WTC11 (cell line): ENCODE results near the gene TOM1L2. TPM values are rescaled to one million over a fixed set of nuclear protein-coding genes. Genes with fewer than 3 reads are reported as not detected.

Source experiments
- ATAC-seq: fragments of 200-7000 bp; cut with Tn5 transposase; 2 replicates; pipeline ENCODE4 v1.10.0; 2021; ENCODE audit warnings: mild to moderate bottlenecking, moderate library complexity
- CTCF ChIA-PET: fragments of 300-600 bp; sonication (Branson Sonifier 250); formaldehyde crosslinking; loops from one replicate; lab custom pipeline; 2021; ENCODE audit warnings: antibody characterized with exemption; lab: Charles Lee
- POLR2A ChIA-PET: fragments of 350-600 bp; sonication (Branson Sonifier 250); formaldehyde crosslinking; loops from one replicate; lab custom pipeline; 2021; ENCODE audit warnings: antibody characterized with exemption; lab: Charles Lee
- DNase-seq: peaks from one replicate; pipeline ENCODE4 v3.0.0; 2021; ENCODE audit warnings: low spot score
- H3K27ac Mint-ChIP-seq: 2 replicates; pipeline ENCODE4 v1.8.0; 2021; ENCODE audit warnings: mixed read lengths
- H3K27me3 Mint-ChIP-seq: 2 replicates; pipeline ENCODE4 v1.8.0; 2021; ENCODE audit warnings: low read depth, mild to moderate bottlenecking, moderate library complexity, mixed read lengths
- H3K36me3 Mint-ChIP-seq: 2 replicates; pipeline ENCODE4 v1.8.0; 2021; ENCODE audit warnings: mixed read lengths
- H3K4me1 Mint-ChIP-seq: 2 replicates; pipeline ENCODE4 v1.8.0; 2022; ENCODE audit warnings: mixed read lengths
- H3K4me3 Mint-ChIP-seq: 2 replicates; pipeline ENCODE4 v1.8.0; 2021; ENCODE audit warnings: mild to moderate bottlenecking, moderate library complexity, mixed read lengths
- H3K9me3 Mint-ChIP-seq: 2 replicates; pipeline ENCODE4 v1.8.0; 2021; ENCODE audit warnings: mixed read lengths
- ATF1 ChIP-seq: sonication (generic); formaldehyde crosslinking; IDR thresholded peaks from 2 replicates; pipeline ENCODE4 v1.8.1; 2023; ENCODE audit warnings: mild to moderate bottlenecking, moderate library complexity, missing genetic modification reagents
- CTCF ChIP-seq: fragments of 200-600 bp; IDR thresholded peaks from 2 replicates; pipeline ENCODE4 v1.8.0; 2022; ENCODE audit warnings: antibody characterized with exemption
- FOXJ3 ChIP-seq: sonication (generic); formaldehyde crosslinking; IDR thresholded peaks from 2 replicates; pipeline ENCODE4 v1.9.0; 2021; ENCODE audit warnings: missing genetic modification reagents, mild to moderate bottlenecking, borderline replicate concordance
- GRHL2 ChIP-seq: fragments of 250-450 bp; sonication (Bioruptor Pico); IDR thresholded peaks from 2 replicates; pipeline ENCODE4 v1.8.0; 2022; ENCODE audit warnings: mild to moderate bottlenecking, moderate library complexity; ENCODE audit not compliant: insufficient replicate concordance, severe bottlenecking
- OVOL2 ChIP-seq: fragments of 250-450 bp; sonication (Bioruptor Pico); IDR thresholded peaks from 2 replicates; pipeline ENCODE4 v1.9.0; 2021; ENCODE audit warnings: mild to moderate bottlenecking, borderline replicate concordance
- RORB ChIP-seq: fragments of 250-450 bp; sonication (Bioruptor Pico); IDR thresholded peaks from 2 replicates; pipeline ENCODE4 v1.9.0; 2021; ENCODE audit warnings: mild to moderate bottlenecking
- TEAD1 ChIP-seq: sonication (generic); formaldehyde crosslinking; IDR thresholded peaks from 2 replicates; pipeline ENCODE4 v1.8.0; 2022; ENCODE audit warnings: mild to moderate bottlenecking, missing genetic modification reagents
- ZNF232 ChIP-seq: sonication (generic); formaldehyde crosslinking; IDR thresholded peaks from 2 replicates; pipeline ENCODE4 v1.8.0; 2022; ENCODE audit warnings: mild to moderate bottlenecking, missing genetic modification reagents
- ZNF281 ChIP-seq: sonication (generic); formaldehyde crosslinking; IDR thresholded peaks from 2 replicates; pipeline ENCODE4 v1.8.0; 2023; ENCODE audit warnings: mild to moderate bottlenecking, missing genetic modification reagents
- total RNA-seq: library from RNA; stranded (reverse); gene quantifications from 3 replicates; pipeline ENCODE4 v1.2.3, GENCODE V29; 2021
- TF ChIP-seq, protein P1 (sequence below): sonication (generic); formaldehyde crosslinking; IDR thresholded peaks from 2 replicates; pipeline ENCODE4 v1.8.0; 2022; ENCODE audit warnings: mild to moderate bottlenecking, missing genetic modification reagents
- TF ChIP-seq, protein P2 (sequence below): sonication (generic); formaldehyde crosslinking; IDR thresholded peaks from 2 replicates; pipeline ENCODE4 v1.8.1; 2023; ENCODE audit warnings: mild to moderate bottlenecking, missing genetic modification reagents, moderate library complexity
- TF ChIP-seq, protein P3 (sequence below): sonication (generic); formaldehyde crosslinking; IDR thresholded peaks from 2 replicates; pipeline ENCODE4 v1.8.0; 2023; ENCODE audit warnings: missing genetic modification reagents, mild to moderate bottlenecking, borderline replicate concordance
- TF ChIP-seq, protein P4 (sequence below): sonication (generic); formaldehyde crosslinking; IDR thresholded peaks from 2 replicates; pipeline ENCODE4 v1.8.1; 2023; ENCODE audit warnings: mild to moderate bottlenecking, moderate library complexity, missing genetic modification reagents

The TOM1L2 gene
- total RNA-seq, 1 experiment from 2014 or later, result 6.4 TPM

GRCh38 chr17:17987187-17987896 is 15.1 kb upstream of the TOM1L2 start (continued):
- TF ChIP-seq, protein P1, sequence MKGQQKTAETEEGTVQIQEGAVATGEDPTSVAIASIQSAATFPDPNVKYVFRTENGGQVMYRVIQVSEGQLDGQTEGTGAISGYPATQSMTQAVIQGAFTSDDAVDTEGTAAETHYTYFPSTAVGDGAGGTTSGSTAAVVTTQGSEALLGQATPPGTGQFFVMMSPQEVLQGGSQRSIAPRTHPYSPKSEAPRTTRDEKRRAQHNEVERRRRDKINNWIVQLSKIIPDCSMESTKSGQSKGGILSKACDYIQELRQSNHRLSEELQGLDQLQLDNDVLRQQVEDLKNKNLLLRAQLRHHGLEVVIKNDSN (CRISPR knock-in tag), result no peak
- TF ChIP-seq OVOL2 (CRISPR knock-in tag) (no peak), ZNF232 (no peak)
- TF ChIP-seq, protein P2, sequence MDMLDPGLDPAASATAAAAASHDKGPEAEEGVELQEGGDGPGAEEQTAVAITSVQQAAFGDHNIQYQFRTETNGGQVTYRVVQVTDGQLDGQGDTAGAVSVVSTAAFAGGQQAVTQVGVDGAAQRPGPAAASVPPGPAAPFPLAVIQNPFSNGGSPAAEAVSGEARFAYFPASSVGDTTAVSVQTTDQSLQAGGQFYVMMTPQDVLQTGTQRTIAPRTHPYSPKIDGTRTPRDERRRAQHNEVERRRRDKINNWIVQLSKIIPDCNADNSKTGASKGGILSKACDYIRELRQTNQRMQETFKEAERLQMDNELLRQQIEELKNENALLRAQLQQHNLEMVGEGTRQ (CRISPR knock-in tag), result no peak

GRCh38 chr17:17985555-17985954 is 13.4 kb upstream of the TOM1L2 start:
- DNase-seq, result no peak
- no peak overlapping the region for H3K4me3 Mint-ChIP-seq
- H3K36me3 Mint-ChIP-seq, result no peaks in the 10 kb centered on the region
- H3K27me3 Mint-ChIP-seq, result no peaks in the 10 kb centered on the region
- CTCF ChIA-PET, result interaction anchor here (0.6 to 1.8 kb wide), 8 partner anchors 9 to 105 kb away, joined by 3 to 14 read pairs (median 4); no protein-coding TSS in a partner anchor
- ATAC-seq, result peak; percentile 34; the same call in 1 of the 2 replicates
- no peaks in the 10 kb centered on the region for H3K9me3 Mint-ChIP-seq
- TF ChIP-seq ZNF281 (CRISPR knock-in tag) (no peak), CTCF (peak; percentile 14; the same call in 1 of the 2 replicates)
- TF ChIP-seq, all 79 proteins: peak for 1
- POLR2A ChIA-PET, result no interaction called here
- Mint-ChIP-seq H3K27ac (no peak overlapping the region), H3K4me1 (no peaks in the 10 kb centered on the region)

DNA sequence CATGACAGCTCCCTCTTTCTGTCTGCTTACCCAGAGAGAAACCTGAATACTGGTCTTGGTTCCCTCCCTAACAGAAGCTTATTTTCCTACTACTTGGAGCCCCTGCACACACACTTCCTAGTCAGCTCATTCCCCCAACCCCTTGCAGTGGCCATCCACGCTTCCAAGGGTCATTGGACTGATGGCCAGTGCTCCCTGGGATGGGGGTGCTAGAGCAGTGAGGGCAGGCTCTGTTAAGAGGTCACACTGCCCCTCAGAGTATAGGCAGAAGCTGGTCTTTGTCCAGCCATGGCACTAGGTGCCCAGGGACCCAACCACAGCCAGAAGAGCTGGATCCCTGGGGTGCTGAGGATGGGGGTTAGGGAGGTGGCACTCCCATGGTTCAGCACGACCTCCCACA is 13.0 kb upstream of the TOM1L2 start:
- Mint-ChIP-seq H3K4me3 (no peak overlapping the region), H3K9me3 (no peaks in the 10 kb centered on the region), H3K27ac (no peak overlapping the region), H3K4me1 (no peaks in the 10 kb centered on the region), H3K36me3 (no peaks in the 10 kb centered on the region), H3K27me3 (no peaks in the 10 kb centered on the region)
- ATAC-seq (no peak), DNase-seq (no peak)
- POLR2A ChIA-PET, result interaction anchor here (1.6 kb wide), 1 partner anchor 13 kb away, joined by 4 read pairs; the partner anchor contains the start of genes DRC3 and TOM1L2
- TF ChIP-seq RORB (CRISPR knock-in tag), result no peak
- TF ChIP-seq GRHL2 (CRISPR knock-in tag), result no peak
- TF ChIP-seq, protein P2 (CRISPR knock-in tag), result no peak
- no peak for TF ChIP-seq FOXJ3 (CRISPR knock-in tag)
- no peak for TF ChIP-seq ATF1 (CRISPR knock-in tag)
- TF ChIP-seq, protein P3, sequence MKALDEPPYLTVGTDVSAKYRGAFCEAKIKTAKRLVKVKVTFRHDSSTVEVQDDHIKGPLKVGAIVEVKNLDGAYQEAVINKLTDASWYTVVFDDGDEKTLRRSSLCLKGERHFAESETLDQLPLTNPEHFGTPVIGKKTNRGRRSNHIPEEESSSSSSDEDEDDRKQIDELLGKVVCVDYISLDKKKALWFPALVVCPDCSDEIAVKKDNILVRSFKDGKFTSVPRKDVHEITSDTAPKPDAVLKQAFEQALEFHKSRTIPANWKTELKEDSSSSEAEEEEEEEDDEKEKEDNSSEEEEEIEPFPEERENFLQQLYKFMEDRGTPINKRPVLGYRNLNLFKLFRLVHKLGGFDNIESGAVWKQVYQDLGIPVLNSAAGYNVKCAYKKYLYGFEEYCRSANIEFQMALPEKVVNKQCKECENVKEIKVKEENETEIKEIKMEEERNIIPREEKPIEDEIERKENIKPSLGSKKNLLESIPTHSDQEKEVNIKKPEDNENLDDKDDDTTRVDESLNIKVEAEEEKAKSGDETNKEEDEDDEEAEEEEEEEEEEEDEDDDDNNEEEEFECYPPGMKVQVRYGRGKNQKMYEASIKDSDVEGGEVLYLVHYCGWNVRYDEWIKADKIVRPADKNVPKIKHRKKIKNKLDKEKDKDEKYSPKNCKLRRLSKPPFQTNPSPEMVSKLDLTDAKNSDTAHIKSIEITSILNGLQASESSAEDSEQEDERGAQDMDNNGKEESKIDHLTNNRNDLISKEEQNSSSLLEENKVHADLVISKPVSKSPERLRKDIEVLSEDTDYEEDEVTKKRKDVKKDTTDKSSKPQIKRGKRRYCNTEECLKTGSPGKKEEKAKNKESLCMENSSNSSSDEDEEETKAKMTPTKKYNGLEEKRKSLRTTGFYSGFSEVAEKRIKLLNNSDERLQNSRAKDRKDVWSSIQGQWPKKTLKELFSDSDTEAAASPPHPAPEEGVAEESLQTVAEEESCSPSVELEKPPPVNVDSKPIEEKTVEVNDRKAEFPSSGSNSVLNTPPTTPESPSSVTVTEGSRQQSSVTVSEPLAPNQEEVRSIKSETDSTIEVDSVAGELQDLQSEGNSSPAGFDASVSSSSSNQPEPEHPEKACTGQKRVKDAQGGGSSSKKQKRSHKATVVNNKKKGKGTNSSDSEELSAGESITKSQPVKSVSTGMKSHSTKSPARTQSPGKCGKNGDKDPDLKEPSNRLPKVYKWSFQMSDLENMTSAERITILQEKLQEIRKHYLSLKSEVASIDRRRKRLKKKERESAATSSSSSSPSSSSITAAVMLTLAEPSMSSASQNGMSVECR (CRISPR knock-in tag), result no peak
- TF ChIP-seq, protein P4, sequence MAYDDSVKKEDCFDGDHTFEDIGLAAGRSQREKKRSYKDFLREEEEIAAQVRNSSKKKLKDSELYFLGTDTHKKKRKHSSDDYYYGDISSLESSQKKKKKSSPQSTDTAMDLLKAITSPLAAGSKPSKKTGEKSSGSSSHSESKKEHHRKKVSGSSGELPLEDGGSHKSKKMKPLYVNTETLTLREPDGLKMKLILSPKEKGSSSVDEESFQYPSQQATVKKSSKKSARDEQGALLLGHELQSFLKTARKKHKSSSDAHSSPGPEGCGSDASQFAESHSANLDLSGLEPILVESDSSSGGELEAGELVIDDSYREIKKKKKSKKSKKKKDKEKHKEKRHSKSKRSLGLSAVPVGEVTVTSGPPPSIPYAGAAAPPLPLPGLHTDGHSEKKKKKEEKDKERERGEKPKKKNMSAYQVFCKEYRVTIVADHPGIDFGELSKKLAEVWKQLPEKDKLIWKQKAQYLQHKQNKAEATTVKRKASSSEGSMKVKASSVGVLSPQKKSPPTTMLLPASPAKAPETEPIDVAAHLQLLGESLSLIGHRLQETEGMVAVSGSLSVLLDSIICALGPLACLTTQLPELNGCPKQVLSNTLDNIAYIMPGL (CRISPR knock-in tag), result no peak
- TF ChIP-seq TEAD1 (CRISPR knock-in tag), result no peak
- CTCF ChIA-PET, result interaction anchor here (0.6 to 1.8 kb wide), 7 partner anchors 9 to 279 kb away, joined by 3 to 14 read pairs (median 3); no protein-coding TSS in a partner anchor
